Uterus (tissue), 2 donors: ENCODE measurements around the gene SLC6A1.

Source experiments
- POLR2A ChIP-seq, 2 donors: fragments of 450-650 bp; IDR thresholded peaks; one replicate each; pipeline ENCODE4 v1.6.1; 2016; ENCODE audit warnings: antibody characterized with exemption in 2 of 2, mild to moderate bottlenecking in 1 of 2, moderate library complexity in 1 of 2
- TF ChIP-seq, protein P1 (sequence below), 4 experiments: fragments of 200-600 bp in 2 of 4; fragments of 450-650 bp in 2 of 4; sonication (generic) in 2 of 4; IDR thresholded peaks; one replicate each; pipeline ENCODE4 v1.5.1; 2016 to 2019; ENCODE audit warnings: antibody characterized with exemption in 4 of 4, mild to moderate bottlenecking in 2 of 4, moderate library complexity in 1 of 4

GRCh38 chr3:11056531-11057050 lies 64.0 kb downstream of the SLC6A1 start:
- TF ChIP-seq, protein P1, sequence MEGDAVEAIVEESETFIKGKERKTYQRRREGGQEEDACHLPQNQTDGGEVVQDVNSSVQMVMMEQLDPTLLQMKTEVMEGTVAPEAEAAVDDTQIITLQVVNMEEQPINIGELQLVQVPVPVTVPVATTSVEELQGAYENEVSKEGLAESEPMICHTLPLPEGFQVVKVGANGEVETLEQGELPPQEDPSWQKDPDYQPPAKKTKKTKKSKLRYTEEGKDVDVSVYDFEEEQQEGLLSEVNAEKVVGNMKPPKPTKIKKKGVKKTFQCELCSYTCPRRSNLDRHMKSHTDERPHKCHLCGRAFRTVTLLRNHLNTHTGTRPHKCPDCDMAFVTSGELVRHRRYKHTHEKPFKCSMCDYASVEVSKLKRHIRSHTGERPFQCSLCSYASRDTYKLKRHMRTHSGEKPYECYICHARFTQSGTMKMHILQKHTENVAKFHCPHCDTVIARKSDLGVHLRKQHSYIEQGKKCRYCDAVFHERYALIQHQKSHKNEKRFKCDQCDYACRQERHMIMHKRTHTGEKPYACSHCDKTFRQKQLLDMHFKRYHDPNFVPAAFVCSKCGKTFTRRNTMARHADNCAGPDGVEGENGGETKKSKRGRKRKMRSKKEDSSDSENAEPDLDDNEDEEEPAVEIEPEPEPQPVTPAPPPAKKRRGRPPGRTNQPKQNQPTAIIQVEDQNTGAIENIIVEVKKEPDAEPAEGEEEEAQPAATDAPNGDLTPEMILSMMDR (IDR thresholded peaks at IDR 0.05), result no peak
- no peak for TF ChIP-seq POLR2A (IDR thresholded peaks at IDR 0.05)
